ENCODE measurements around the gene KLHL17. TPM values are rescaled to one million over a fixed set of nuclear protein-coding genes. Genes with fewer than 3 reads are reported as not detected.

Gene KLHL17
- total RNA-seq, 1 experiment from 2014 or later: 58.8 TPM

DNA sequence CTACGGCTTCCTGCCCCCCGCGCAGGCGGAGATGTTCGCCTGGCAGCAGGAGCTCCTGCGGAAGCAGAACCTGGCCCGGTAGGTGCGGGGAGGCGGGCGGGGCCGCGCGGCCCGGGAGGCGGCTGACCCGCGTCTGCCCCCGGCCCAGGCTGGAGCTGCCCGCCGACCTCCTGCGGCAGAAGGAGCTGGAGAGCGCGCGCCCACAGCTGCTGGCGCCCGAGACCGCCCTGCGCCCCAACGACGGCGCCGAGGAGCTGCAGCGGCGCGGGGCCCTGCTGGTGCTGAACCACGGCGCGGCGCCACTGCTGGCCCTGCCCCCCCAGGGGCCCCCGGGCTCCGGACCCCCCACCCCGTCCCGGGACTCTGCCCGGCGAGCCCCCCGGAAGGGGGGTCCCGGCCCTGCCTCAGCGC is 18.0 kb upstream of the KLHL17 start:
- Histone ChIP-seq H3K4me3 (ENCODE audit: low read depth in 2 of 2, low read length in 2 of 2) (peak overlapping the region; percentile 40 to 57), H3K9me3 (ENCODE audit: control insufficient read depth, insufficient read depth, low read depth, low read length) (no peaks in the 10 kb centered on the region), H3K27ac (ENCODE audit: low read length) (peak overlapping the region; percentile 87), H3K27me3 (ENCODE audit: control insufficient read depth, insufficient read depth, low read length) (no peaks in the 10 kb centered on the region), H3K4me1 (ENCODE audit: control insufficient read depth, insufficient read depth, low read length) (peaks cover 65% of the 10 kb centered on the region), H3K36me3 (ENCODE audit: control insufficient read depth, insufficient read depth, low read length) (no peaks in the 10 kb centered on the region)
- intact Hi-C loops (cut with micrococcal nuclease; ENCODE audit: unreplicated experiment): loop anchor here (5.0 kb wide), 1 partner anchor 35 kb away; no protein-coding TSS in a partner anchor
- BruUV-seq (replicated peaks): no TSS peak
- in situ Hi-C loops (cut with HindIII; ENCODE audit: low pct_unique_long_range_greater_than_20kb, low sequenced_read_pairs): no loop called here
- TF ChIP-seq, protein P1, sequence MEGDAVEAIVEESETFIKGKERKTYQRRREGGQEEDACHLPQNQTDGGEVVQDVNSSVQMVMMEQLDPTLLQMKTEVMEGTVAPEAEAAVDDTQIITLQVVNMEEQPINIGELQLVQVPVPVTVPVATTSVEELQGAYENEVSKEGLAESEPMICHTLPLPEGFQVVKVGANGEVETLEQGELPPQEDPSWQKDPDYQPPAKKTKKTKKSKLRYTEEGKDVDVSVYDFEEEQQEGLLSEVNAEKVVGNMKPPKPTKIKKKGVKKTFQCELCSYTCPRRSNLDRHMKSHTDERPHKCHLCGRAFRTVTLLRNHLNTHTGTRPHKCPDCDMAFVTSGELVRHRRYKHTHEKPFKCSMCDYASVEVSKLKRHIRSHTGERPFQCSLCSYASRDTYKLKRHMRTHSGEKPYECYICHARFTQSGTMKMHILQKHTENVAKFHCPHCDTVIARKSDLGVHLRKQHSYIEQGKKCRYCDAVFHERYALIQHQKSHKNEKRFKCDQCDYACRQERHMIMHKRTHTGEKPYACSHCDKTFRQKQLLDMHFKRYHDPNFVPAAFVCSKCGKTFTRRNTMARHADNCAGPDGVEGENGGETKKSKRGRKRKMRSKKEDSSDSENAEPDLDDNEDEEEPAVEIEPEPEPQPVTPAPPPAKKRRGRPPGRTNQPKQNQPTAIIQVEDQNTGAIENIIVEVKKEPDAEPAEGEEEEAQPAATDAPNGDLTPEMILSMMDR (IDR thresholded peaks at IDR 0.05): peak; percentile 38; the same call in 1 of the 2 replicates
- no peak for TF ChIP-seq SIN3A (IDR thresholded peaks at IDR 0.05; ENCODE audit: borderline replicate concordance, insufficient read depth, low read depth, low read length)
- peak; percentile 3; the same call in 1 of the 2 replicates for ATAC-seq
- no peak for DNase-seq (ENCODE audit: low read depth, low spot score)
- CTCF ChIA-PET: interaction anchor here (0.6 kb wide), 2 partner anchors 17 to 1322 kb away, joined by 3 to 4 read pairs; partner anchors contain the start of gene NOC2L
- POLR2A ChIA-PET: interaction anchor here (0.6 to 1.0 kb wide), 3 partner anchors 12 to 329 kb away, joined by 3 to 4 read pairs (median 3); no protein-coding TSS in a partner anchor

DNA sequence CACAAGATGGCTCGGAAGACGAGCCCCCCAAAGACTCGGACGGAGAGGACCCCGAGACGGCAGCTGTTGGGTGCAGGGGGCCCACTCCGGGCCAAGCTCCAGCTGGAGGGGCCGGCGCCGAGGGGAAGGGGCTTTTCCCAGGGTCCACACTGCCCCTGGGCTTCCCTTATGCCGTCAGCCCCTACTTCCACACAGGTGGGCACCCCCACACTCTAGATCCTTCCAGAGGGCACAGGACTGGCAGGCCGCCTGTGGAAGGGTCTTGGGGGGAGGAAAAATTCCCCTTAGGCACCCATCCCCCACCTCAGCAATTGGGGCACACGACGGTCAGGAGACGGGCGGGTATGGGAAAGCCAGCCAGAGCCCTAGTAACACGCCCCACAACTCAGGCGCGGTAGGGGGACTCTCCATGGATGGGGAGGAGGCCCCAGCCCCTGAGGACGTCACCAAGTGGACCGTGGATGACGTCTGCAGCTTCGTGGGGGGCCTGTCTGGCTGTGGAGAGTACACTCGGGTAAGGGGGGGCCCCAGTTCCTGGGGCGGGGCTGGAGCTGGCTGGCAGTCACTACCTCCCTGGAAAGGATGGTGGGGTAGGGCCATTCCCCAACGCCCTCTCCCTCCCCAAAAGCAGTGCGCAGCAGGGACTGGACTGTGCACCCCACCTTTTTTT is 17.4 kb upstream of the KLHL17 start:
- H3K4me3 ChIP-seq (ENCODE audit: low read depth in 2 of 2, low read length in 2 of 2): peak overlapping the region; percentile 40 to 57
- CTCF ChIA-PET: interaction anchor here (0.6 kb wide), 1 partner anchor 16 kb away, joined by 3 read pairs; the partner anchor contains the start of gene NOC2L
- intact Hi-C loops (cut with micrococcal nuclease; ENCODE audit: unreplicated experiment) (loop anchor here (5.0 kb wide), 1 partner anchor 36 kb away; no protein-coding TSS in a partner anchor), in situ Hi-C loops (cut with HindIII; ENCODE audit: low pct_unique_long_range_greater_than_20kb, low sequenced_read_pairs) (no loop called here)
- no peak for DNase-seq (ENCODE audit: low read depth, low spot score)
- peak overlapping the region; percentile 87 for H3K27ac ChIP-seq (ENCODE audit: low read length)
- POLR2A ChIA-PET: interaction anchor here (0.6 kb wide), 3 partner anchors 11 to 328 kb away, joined by 3 to 4 read pairs (median 4); no protein-coding TSS in a partner anchor
- peaks cover 60% of the 10 kb centered on the region for H3K4me1 ChIP-seq (ENCODE audit: control insufficient read depth, insufficient read depth, low read length)
- H3K27me3 ChIP-seq (ENCODE audit: control insufficient read depth, insufficient read depth, low read length): no peaks in the 10 kb centered on the region
- ATAC-seq: peak; percentile 5; the same call in 1 of the 2 replicates
- no peaks in the 10 kb centered on the region for H3K9me3 ChIP-seq (ENCODE audit: control insufficient read depth, insufficient read depth, low read depth, low read length)
- BruUV-seq (replicated peaks): no TSS peak
- TF ChIP-seq, protein P1 (IDR thresholded peaks at IDR 0.05): no peak
- TF ChIP-seq, protein P2, sequence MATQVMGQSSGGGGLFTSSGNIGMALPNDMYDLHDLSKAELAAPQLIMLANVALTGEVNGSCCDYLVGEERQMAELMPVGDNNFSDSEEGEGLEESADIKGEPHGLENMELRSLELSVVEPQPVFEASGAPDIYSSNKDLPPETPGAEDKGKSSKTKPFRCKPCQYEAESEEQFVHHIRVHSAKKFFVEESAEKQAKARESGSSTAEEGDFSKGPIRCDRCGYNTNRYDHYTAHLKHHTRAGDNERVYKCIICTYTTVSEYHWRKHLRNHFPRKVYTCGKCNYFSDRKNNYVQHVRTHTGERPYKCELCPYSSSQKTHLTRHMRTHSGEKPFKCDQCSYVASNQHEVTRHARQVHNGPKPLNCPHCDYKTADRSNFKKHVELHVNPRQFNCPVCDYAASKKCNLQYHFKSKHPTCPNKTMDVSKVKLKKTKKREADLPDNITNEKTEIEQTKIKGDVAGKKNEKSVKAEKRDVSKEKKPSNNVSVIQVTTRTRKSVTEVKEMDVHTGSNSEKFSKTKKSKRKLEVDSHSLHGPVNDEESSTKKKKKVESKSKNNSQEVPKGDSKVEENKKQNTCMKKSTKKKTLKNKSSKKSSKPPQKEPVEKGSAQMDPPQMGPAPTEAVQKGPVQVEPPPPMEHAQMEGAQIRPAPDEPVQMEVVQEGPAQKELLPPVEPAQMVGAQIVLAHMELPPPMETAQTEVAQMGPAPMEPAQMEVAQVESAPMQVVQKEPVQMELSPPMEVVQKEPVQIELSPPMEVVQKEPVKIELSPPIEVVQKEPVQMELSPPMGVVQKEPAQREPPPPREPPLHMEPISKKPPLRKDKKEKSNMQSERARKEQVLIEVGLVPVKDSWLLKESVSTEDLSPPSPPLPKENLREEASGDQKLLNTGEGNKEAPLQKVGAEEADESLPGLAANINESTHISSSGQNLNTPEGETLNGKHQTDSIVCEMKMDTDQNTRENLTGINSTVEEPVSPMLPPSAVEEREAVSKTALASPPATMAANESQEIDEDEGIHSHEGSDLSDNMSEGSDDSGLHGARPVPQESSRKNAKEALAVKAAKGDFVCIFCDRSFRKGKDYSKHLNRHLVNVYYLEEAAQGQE (IDR thresholded peaks at IDR 0.05; ENCODE audit: insufficient read depth in 1 of 2, low read depth in 2 of 2, low read length in 1 of 2): no peak
- TF ChIP-seq SIN3A (IDR thresholded peaks at IDR 0.05; ENCODE audit: borderline replicate concordance, insufficient read depth, low read depth, low read length) (peak; percentile 45; the same call in 1 of the 2 replicates), POLR2AphosphoS5 (IDR thresholded peaks at IDR 0.05; ENCODE audit: low read depth, low read length) (peak; percentile 80), TCF7L2 (IDR thresholded peaks at IDR 0.05; ENCODE audit: low read depth, low read length) (no peak)
- no peaks in the 10 kb centered on the region for H3K36me3 ChIP-seq (ENCODE audit: control insufficient read depth, insufficient read depth, low read length)
